Measurements from ENCODE around the gene SEMA3C.

SEMA3C gene

GRCh38 chr7:80830584-80831285, 88.1 kb downstream of the SEMA3C start:
- Histone ChIP-seq H3K27me3 (ENCODE audit: insufficient read depth, low read length) (no peaks in the 10 kb centered on the region), H3K36me3 (ENCODE audit: insufficient read depth, low read length) (no peaks in the 10 kb centered on the region), H2AFZ (ENCODE audit: low read depth, low read length) (no peak overlapping the region), H3K4me3 (ENCODE audit: low read length) (no peak overlapping the region), H3K9me3 (ENCODE audit: low read length) (no peaks in the 10 kb centered on the region), H3K4me1 (ENCODE audit: insufficient read depth, low read length) (peaks cover 17% of the 10 kb centered on the region)

DNA sequence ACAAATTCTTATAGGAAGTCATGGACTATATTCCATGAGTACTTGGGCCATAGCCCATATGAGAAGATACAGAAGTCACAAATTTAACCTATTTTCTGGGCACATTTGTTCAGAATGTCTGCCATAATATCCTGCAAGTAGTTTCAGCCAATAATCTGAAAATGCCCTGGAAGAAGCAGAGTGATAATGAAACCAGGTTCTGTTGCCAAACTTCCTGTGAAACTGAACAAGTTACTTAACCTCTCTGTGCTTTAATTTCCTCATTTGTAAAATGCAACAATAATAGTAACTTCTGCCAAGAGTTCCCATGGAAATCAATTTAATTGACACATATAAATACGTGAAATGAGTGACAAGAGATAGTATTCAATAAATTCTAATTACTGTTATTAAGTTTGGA, 88.8 kb downstream of the SEMA3C start:
- H3K4me1 ChIP-seq (ENCODE audit: insufficient read depth, low read length): peaks cover 24% of the 10 kb centered on the region
- H3K27me3 ChIP-seq (ENCODE audit: insufficient read depth, low read length): no peaks in the 10 kb centered on the region
- no peaks in the 10 kb centered on the region for H3K9me3 ChIP-seq (ENCODE audit: low read length)
- H2AFZ ChIP-seq (ENCODE audit: low read depth, low read length): no peak overlapping the region
- H3K36me3 ChIP-seq (ENCODE audit: insufficient read depth, low read length): no peaks in the 10 kb centered on the region
- no peak overlapping the region for H3K4me3 ChIP-seq (ENCODE audit: low read length)

DNA sequence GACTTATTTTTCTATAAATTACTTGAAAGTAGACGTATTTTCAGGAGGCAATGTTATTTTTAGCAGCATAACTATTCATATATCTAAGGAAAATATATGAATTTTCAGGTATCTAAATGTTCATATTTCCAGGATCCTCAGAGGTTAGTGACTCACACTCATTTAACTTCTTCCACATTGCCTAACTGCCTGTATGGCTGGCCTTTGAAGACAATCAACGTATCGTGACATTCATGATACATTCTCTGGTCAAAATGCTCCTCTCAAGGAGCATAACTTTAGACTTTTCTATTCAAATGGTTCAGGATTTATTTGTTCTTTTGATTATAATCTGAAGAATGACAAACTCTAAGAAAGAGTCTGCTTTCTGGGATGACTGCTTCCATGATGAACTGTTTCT, 89.3 kb downstream of the SEMA3C start:
- Histone ChIP-seq H3K4me3 (ENCODE audit: low read length) (no peak overlapping the region), H2AFZ (ENCODE audit: low read depth, low read length) (no peak overlapping the region), H3K27me3 (ENCODE audit: insufficient read depth, low read length) (no peaks in the 10 kb centered on the region), H3K4me1 (ENCODE audit: insufficient read depth, low read length) (peaks cover 26% of the 10 kb centered on the region), H3K36me3 (ENCODE audit: insufficient read depth, low read length) (no peaks in the 10 kb centered on the region), H3K9me3 (ENCODE audit: low read length) (no peaks in the 10 kb centered on the region)

DNA sequence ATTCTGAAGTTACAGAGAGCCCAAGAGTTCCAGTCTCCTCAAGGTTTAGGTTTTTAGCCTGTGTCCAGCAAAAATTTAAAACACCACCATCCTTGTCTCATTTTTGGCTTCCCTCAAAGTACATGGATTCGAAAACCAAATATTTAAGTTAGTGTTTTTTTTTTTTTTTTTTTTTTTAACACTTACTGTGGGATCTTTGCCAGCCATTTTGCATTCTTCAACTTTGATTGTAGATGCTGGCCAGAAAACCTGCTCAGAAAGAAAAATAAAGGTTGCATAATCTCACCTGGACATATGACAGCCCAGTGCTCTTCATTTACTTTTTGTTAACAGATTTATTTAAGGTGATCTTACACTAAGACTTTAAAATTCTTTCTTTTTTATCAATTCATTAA, 91.6 kb downstream of the SEMA3C start:
- Histone ChIP-seq H3K27me3 (ENCODE audit: insufficient read depth, low read length) (no peaks in the 10 kb centered on the region), H3K9me3 (ENCODE audit: low read length) (no peaks in the 10 kb centered on the region), H3K4me1 (ENCODE audit: insufficient read depth, low read length) (peaks cover 27% of the 10 kb centered on the region), H2AFZ (ENCODE audit: low read depth, low read length) (no peak overlapping the region), H3K4me3 (ENCODE audit: low read length) (no peak overlapping the region), H3K36me3 (ENCODE audit: insufficient read depth, low read length) (no peaks in the 10 kb centered on the region)

GRCh38 chr7:80826520-80827238, 92.2 kb downstream of the SEMA3C start:
- Histone ChIP-seq H3K4me1 (ENCODE audit: insufficient read depth, low read length) (peaks cover 32% of the 10 kb centered on the region), H3K36me3 (ENCODE audit: insufficient read depth, low read length) (no peaks in the 10 kb centered on the region), H3K4me3 (ENCODE audit: low read length) (no peak overlapping the region), H3K9me3 (ENCODE audit: low read length) (no peaks in the 10 kb centered on the region), H3K27me3 (ENCODE audit: insufficient read depth, low read length) (no peaks in the 10 kb centered on the region), H2AFZ (ENCODE audit: low read depth, low read length) (no peak overlapping the region)

DNA sequence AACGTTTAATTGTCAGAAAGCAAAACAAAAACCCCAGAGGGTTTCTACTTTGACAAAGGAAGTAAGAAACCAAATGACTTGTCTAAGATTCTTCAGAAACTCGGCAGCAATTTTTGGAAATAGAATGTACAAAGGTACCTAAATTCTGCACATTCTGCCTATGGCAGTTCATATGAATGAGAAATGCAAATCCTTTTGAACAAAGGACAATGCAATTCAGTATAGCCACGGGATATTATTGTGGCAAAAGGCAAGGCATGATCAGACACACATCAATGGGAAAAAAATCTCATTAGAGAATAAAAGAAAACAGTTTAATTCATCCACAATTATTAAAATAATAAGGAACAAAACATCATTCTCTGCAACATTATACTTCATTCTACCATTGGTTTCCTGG, 93.4 kb downstream of the SEMA3C start:
- Histone ChIP-seq H2AFZ (ENCODE audit: low read depth, low read length) (no peak overlapping the region), H3K36me3 (ENCODE audit: insufficient read depth, low read length) (no peaks in the 10 kb centered on the region)

DNA sequence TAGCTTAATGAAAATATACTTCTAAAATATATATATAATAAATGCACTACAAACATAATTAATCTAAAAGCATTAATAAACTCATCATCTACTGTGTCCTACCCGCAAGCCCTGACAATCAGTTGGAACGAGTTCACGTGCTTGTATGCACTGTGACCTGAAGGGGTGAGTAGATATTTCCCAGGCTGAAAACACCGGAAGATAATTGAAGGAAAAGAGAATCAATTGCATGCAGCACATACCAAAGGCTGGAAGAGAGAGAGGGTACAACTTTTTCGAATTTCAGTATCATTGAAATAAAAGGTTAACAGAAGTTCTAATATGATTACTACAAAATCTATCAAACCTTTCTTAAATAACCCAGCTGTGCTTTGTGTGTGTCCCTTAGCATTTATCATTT, 94.6 kb downstream of the SEMA3C start:
- Histone ChIP-seq H3K27me3 (ENCODE audit: insufficient read depth, low read length) (no peaks in the 10 kb centered on the region), H3K36me3 (ENCODE audit: insufficient read depth, low read length) (no peaks in the 10 kb centered on the region), H2AFZ (ENCODE audit: low read depth, low read length) (no peak overlapping the region), H3K4me3 (ENCODE audit: low read length) (no peak overlapping the region), H3K9me3 (ENCODE audit: low read length) (no peaks in the 10 kb centered on the region), H3K4me1 (ENCODE audit: insufficient read depth, low read length) (peaks cover 37% of the 10 kb centered on the region)

More for the DNA sequence above, 93.4 kb downstream of the SEMA3C start:
- Histone ChIP-seq H3K27me3 (ENCODE audit: insufficient read depth, low read length) (no peaks in the 10 kb centered on the region), H3K4me1 (ENCODE audit: insufficient read depth, low read length) (peaks cover 37% of the 10 kb centered on the region), H3K9me3 (ENCODE audit: low read length) (no peaks in the 10 kb centered on the region), H3K4me3 (ENCODE audit: low read length) (no peak overlapping the region)

GRCh38 chr7:80823057-80823456, 95.8 kb downstream of the SEMA3C start:
- Histone ChIP-seq H3K4me3 (ENCODE audit: low read length) (no peak overlapping the region), H2AFZ (ENCODE audit: low read depth, low read length) (no peak overlapping the region)

DNA sequence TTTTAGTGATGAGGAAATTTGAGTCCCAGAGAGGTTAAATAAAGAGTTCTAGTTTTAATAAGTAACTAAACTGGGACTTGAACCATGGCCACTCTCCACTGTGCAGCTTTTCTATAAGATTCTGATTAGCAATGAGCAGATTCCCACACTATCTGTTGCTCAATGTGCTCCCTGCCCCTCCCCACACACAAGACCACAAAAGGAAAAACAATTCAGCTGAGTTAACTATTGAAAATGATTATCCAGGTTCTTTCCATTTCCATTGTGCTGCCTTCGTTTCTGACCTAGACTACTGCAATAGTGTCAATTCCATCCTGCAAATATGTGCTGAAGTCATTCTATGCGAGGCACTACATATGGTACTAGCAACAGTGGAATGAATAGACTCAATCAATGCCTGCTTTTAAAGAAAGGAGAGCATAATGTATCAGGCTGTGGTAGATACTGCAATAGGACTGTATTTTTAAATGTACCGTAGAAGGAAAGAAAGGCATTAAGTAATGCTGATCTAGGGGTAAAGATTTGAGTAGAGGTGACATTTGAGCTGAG, 97.0 kb downstream of the SEMA3C start:
- H3K4me1 ChIP-seq (ENCODE audit: insufficient read depth, low read length): peaks cover 37% of the 10 kb centered on the region
- no peaks in the 10 kb centered on the region for H3K9me3 ChIP-seq (ENCODE audit: low read length)
- no peaks in the 10 kb centered on the region for H3K27me3 ChIP-seq (ENCODE audit: insufficient read depth, low read length)
- H3K4me3 ChIP-seq (ENCODE audit: low read length): no peak overlapping the region
- H2AFZ ChIP-seq (ENCODE audit: low read depth, low read length): no peak overlapping the region
- H3K36me3 ChIP-seq (ENCODE audit: insufficient read depth, low read length): no peaks in the 10 kb centered on the region

More at GRCh38 chr7:80823057-80823456, 95.8 kb downstream of the SEMA3C start:
- H3K4me1 ChIP-seq (ENCODE audit: insufficient read depth, low read length): peaks cover 37% of the 10 kb centered on the region
- H3K27me3 ChIP-seq (ENCODE audit: insufficient read depth, low read length): no peaks in the 10 kb centered on the region
- H3K36me3 ChIP-seq (ENCODE audit: insufficient read depth, low read length): no peaks in the 10 kb centered on the region
- no peaks in the 10 kb centered on the region for H3K9me3 ChIP-seq (ENCODE audit: low read length)

DNA sequence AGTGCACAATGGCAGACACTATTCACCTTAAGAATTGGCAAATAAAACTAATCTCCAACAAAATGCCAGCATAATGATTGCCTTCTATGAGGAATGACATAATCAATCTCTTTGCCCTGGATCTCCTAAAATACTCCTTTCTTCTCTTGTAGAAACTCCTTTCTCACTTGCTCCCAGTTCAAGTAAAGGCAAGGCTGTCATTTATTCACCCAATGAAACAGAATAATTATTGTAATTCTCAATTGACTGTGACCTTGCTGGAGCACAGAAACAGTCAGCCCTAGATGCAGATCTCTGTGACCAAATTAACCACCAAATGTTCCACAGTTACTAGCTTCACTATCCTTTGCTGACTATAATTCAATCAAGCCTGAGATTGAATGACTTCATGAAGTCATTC, 99.3 kb downstream of the SEMA3C start:
- H2AFZ ChIP-seq (ENCODE audit: low read depth, low read length): no peak overlapping the region

DNA sequence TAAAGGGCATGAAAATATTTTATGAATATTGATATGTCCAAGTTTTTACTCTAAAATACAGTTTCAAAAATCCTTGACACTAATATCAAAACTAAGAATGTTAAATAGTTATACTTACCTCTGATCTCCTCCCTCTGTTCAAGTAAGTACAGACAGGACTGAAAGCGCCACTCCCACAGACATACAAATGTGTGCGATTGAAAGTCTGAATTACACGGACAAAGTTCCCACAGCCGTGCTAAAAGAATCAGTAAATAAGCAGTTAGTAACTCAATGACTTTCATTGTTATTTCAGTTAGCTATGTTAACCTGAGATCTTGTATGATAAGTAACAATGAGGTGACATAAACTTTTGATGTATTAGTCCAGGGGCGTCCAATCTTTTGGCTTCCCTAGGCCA, 100.7 kb downstream of the SEMA3C start:
- no peaks in the 10 kb centered on the region for H3K36me3 ChIP-seq (ENCODE audit: insufficient read depth, low read length)
- H3K27me3 ChIP-seq (ENCODE audit: insufficient read depth, low read length): no peaks in the 10 kb centered on the region
- no peaks in the 10 kb centered on the region for H3K9me3 ChIP-seq (ENCODE audit: low read length)
- no peak overlapping the region for H2AFZ ChIP-seq (ENCODE audit: low read depth, low read length)
- peaks cover 13% of the 10 kb centered on the region for H3K4me1 ChIP-seq (ENCODE audit: insufficient read depth, low read length)
- no peak overlapping the region for H3K4me3 ChIP-seq (ENCODE audit: low read length)

More for the DNA sequence above, 99.3 kb downstream of the SEMA3C start:
- peaks cover 19% of the 10 kb centered on the region for H3K4me1 ChIP-seq (ENCODE audit: insufficient read depth, low read length)
- H3K27me3 ChIP-seq (ENCODE audit: insufficient read depth, low read length): no peaks in the 10 kb centered on the region
- H3K9me3 ChIP-seq (ENCODE audit: low read length): no peaks in the 10 kb centered on the region
- H3K36me3 ChIP-seq (ENCODE audit: insufficient read depth, low read length): no peaks in the 10 kb centered on the region
- no peak overlapping the region for H3K4me3 ChIP-seq (ENCODE audit: low read length)

- H3K4me1 ChIP-seq (ENCODE audit: insufficient read depth, low read length): peaks cover 6% of the 10 kb centered on the region
- H3K36me3 ChIP-seq (ENCODE audit: insufficient read depth, low read length): no peaks in the 10 kb centered on the region
- H3K27me3 ChIP-seq (ENCODE audit: insufficient read depth, low read length): no peaks in the 10 kb centered on the region
- H3K9me3 ChIP-seq (ENCODE audit: low read length): no peaks in the 10 kb centered on the region
- H3K4me3 ChIP-seq (ENCODE audit: low read length): no peak overlapping the region
- no peak overlapping the region for H2AFZ ChIP-seq (ENCODE audit: low read depth, low read length)
Observed at GRCh38 chr7:80816806-80817205, 102.0 kb downstream of the SEMA3C start.

DNA sequence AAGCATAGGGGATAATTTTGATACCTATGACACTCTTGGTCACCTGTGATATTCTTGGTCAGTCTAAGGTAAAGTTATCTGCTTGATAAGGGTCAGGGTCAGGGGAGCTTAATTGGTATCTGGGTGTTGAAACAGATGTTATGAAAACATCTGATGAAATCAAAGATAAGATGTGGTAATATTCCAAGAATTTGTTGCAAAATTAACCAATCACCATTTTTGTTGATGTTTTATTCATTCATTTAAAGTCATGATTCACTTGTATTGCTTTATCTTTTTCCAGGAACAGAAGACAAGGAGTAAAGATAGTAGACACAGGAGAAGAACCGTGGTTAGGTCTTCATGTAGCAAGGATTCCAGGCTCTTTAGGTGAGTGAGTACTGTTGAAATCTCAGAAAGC, 103.1 kb downstream of the SEMA3C start:
- H3K4me1 ChIP-seq (ENCODE audit: insufficient read depth, low read length): no peaks in the 10 kb centered on the region
- H3K27me3 ChIP-seq (ENCODE audit: insufficient read depth, low read length): no peaks in the 10 kb centered on the region
- no peaks in the 10 kb centered on the region for H3K36me3 ChIP-seq (ENCODE audit: insufficient read depth, low read length)
- H3K4me3 ChIP-seq (ENCODE audit: low read length): no peak overlapping the region
- no peak overlapping the region for H2AFZ ChIP-seq (ENCODE audit: low read depth, low read length)
- no peaks in the 10 kb centered on the region for H3K9me3 ChIP-seq (ENCODE audit: low read length)

Data from neuron (in vitro differentiated cells).